GM12892 (cell line): ENCODE data around the gene PPIL1.

Experiments
- POLR2A ChIP-seq: IDR thresholded peaks from 2 replicates; pipeline ENCODE4 v1.6.1; 2011; ENCODE audit warnings: low read depth, low read length, control low read depth
- POLR2AphosphoS5 ChIP-seq: IDR thresholded peaks from 2 replicates; pipeline ENCODE4 v1.6.1; 2011; ENCODE audit warnings: low read depth, low read length, control low read depth
- TAF1 ChIP-seq: IDR thresholded peaks from 2 replicates; pipeline ENCODE4 v1.6.1; 2011; ENCODE audit warnings: low read depth, mild to moderate bottlenecking, control low read depth, low read length, borderline replicate concordance

GRCh38 chr6:36907781-36908180 is 33.2 kb upstream of the PPIL1 start:
- TF ChIP-seq POLR2A (no peak), POLR2AphosphoS5 (no peak), TAF1 (no peak)
